Testis (tissue), 3 donors: Measurements from ENCODE around the gene RTF2. TPM values are rescaled to one million over a fixed set of nuclear protein-coding genes. Genes with fewer than 3 reads are reported as not detected.

Experiments used
- DNase-seq: peaks from one replicate; pipeline ENCODE4 v3.0.0-alpha.2; 2019
- H3K27ac ChIP-seq, 2 donors: fragments of 200-600 bp; sonication (generic); one replicate each; pipeline ENCODE4 v1.5.1; 2019
- H3K27me3 ChIP-seq: fragments of 200-600 bp; sonication (generic); one replicate; pipeline ENCODE4 v1.5.1; 2019
- H3K36me3 ChIP-seq: fragments of 200-600 bp; sonication (generic); one replicate; pipeline ENCODE4 v1.5.1; 2017; ENCODE audit warnings: low read depth; ENCODE audit errors: missing control alignments
- H3K4me1 ChIP-seq: fragments of 200-600 bp; sonication (generic); one replicate; pipeline ENCODE4 v1.5.1; 2019
- H3K4me3 ChIP-seq, 2 donors: fragments of 200-600 bp; sonication (generic); one replicate each; pipeline ENCODE4 v1.5.1; 2017 to 2019
- H3K9me3 ChIP-seq: fragments of 200-600 bp; sonication (generic); one replicate; pipeline ENCODE4 v1.5.1; 2017
- POLR2A ChIP-seq: fragments of 450-650 bp; IDR thresholded peaks from one replicate; pipeline ENCODE4 v1.6.1; 2017; ENCODE audit warnings: antibody characterized with exemption, mild to moderate bottlenecking, moderate library complexity
- WGBS, 2 donors: methylation state at CpG; one replicate each; pipeline ENCODE4 v1.1.5; 2018; 5-methylcytosine and 5-hydroxymethylcytosine counted together
- intact Hi-C: fragments of 100-400 bp; cut with DNase I; formaldehyde crosslinking; loops from one replicate; pipeline ENCODE4 v1.15.1; 2023; ENCODE audit warnings: low total_unique reads
- polyA plus RNA-seq: library from polyadenylated mRNA; stranded (reverse); fragments of 350-450 nt; fragmentation: Illumina TruSeq; extraction: RNeasy Lipid Tissue Mini Kit (QIAGEN cat#74804); gene quantifications from one replicate; pipeline ENCODE4 v1.2.3, GENCODE V29; 2014; ENCODE audit warnings: low read depth, low replicate concordance; ENCODE audit not compliant: insufficient read depth
- total RNA-seq, 2 donors: library from RNA; depleted of rRNA; stranded (reverse); fragments of >200 nt; gene quantifications; one replicate each; pipeline ENCODE4 v1.2.3, GENCODE V29; 2016
- TF ChIP-seq, protein P1 (sequence below), 3 experiments: fragments of 450-650 bp in 2 of 3; fragments of 200-600 bp in 1 of 3; sonication (generic) in 1 of 3; IDR thresholded peaks; one replicate each; pipeline ENCODE4 v1.5.1; 2016 to 2019; ENCODE audit warnings: antibody characterized with exemption in 3 of 3, mild to moderate bottlenecking in 2 of 3, moderate library complexity in 1 of 3

RTF2 gene
- total and polyA plus RNA-seq, 3 donors from 2014 or later: 76.4 to 144 (median 80.4) TPM

- intact Hi-C loops: no loop called here
- WGBS, 2 donors: 93 to 95% methylated on average over 16 of the region's 16 CpGs
- no peak for TF ChIP-seq POLR2A
- TF ChIP-seq, protein P1, sequence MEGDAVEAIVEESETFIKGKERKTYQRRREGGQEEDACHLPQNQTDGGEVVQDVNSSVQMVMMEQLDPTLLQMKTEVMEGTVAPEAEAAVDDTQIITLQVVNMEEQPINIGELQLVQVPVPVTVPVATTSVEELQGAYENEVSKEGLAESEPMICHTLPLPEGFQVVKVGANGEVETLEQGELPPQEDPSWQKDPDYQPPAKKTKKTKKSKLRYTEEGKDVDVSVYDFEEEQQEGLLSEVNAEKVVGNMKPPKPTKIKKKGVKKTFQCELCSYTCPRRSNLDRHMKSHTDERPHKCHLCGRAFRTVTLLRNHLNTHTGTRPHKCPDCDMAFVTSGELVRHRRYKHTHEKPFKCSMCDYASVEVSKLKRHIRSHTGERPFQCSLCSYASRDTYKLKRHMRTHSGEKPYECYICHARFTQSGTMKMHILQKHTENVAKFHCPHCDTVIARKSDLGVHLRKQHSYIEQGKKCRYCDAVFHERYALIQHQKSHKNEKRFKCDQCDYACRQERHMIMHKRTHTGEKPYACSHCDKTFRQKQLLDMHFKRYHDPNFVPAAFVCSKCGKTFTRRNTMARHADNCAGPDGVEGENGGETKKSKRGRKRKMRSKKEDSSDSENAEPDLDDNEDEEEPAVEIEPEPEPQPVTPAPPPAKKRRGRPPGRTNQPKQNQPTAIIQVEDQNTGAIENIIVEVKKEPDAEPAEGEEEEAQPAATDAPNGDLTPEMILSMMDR (IDR thresholded peaks at IDR 0.05): no peak
- no peaks in the 10 kb centered on the region for H3K4me1 ChIP-seq
- DNase-seq: no peak
- H3K4me3 ChIP-seq: no peak overlapping the region
- H3K27me3 ChIP-seq: no peaks in the 10 kb centered on the region
- no peaks in the 10 kb centered on the region for H3K9me3 ChIP-seq
- no peaks in the 10 kb centered on the region for H3K36me3 ChIP-seq
- no peak overlapping the region for H3K27ac ChIP-seq
Observed at GRCh38 chr20:56445540-56445939, 22.9 kb upstream of the RTF2 start.

GRCh38 chr20:56447227-56447626 lies 21.2 kb upstream of the RTF2 start:
- Histone ChIP-seq H3K27ac (no peak overlapping the region), H3K4me1 (no peaks in the 10 kb centered on the region), H3K27me3 (no peaks in the 10 kb centered on the region), H3K4me3 (no peak overlapping the region), H3K36me3 (no peaks in the 10 kb centered on the region), H3K9me3 (no peaks in the 10 kb centered on the region)
- no peak for TF ChIP-seq POLR2A
- TF ChIP-seq, protein P1 (IDR thresholded peaks at IDR 0.05): no peak
- DNase-seq: no peak
- intact Hi-C loops: no loop called here

DNA sequence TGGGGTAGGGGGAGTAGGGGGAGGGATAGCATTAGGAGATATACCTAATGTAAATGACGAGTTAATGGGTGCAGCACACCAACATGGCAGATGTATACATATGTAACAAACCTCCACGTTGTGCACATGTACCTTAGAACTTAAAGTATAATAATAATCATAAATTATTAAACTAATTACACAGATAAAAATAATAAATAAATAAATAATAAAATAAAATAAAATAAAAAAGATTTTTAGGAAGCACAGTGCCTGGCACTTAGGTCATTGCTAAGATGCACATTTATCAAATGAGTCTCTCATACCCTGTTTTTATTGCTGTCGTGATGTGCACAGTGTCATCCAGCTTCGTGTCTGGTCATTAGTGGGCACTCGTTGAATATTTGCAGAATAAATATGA lies 19.0 kb upstream of the RTF2 start:
- H3K27ac ChIP-seq: no peak overlapping the region
- intact Hi-C loops: no loop called here
- DNase-seq: no peak
- no peaks in the 10 kb centered on the region for H3K36me3 ChIP-seq
- H3K27me3 ChIP-seq: no peaks in the 10 kb centered on the region
- TF ChIP-seq POLR2A: no peak
- TF ChIP-seq, protein P1 (IDR thresholded peaks at IDR 0.05): no peak
- no peak overlapping the region for H3K4me3 ChIP-seq
- WGBS, 2 donors: 89 to 90% methylated on average over 5 of the region's 5 CpGs
- H3K9me3 ChIP-seq: no peaks in the 10 kb centered on the region
- no peaks in the 10 kb centered on the region for H3K4me1 ChIP-seq

- 76 to 87% methylated on average over 13 of the region's 13 CpGs for WGBS, 2 donors
Observed at GRCh38 chr20:56451056-56451765, 17.2 kb upstream of the RTF2 start.

More at GRCh38 chr20:56451056-56451765, 17.2 kb upstream of the RTF2 start:
- intact Hi-C loops: no loop called here
- Histone ChIP-seq H3K4me3 (no peak overlapping the region), H3K27ac (no peak overlapping the region), H3K36me3 (no peaks in the 10 kb centered on the region), H3K4me1 (no peaks in the 10 kb centered on the region), H3K27me3 (no peaks in the 10 kb centered on the region), H3K9me3 (no peaks in the 10 kb centered on the region)
- TF ChIP-seq, protein P1 (IDR thresholded peaks at IDR 0.05): no peak
- TF ChIP-seq POLR2A: no peak
- no peak for DNase-seq
